ENCODE measurements around the gene ALDH3B2.

DNA sequence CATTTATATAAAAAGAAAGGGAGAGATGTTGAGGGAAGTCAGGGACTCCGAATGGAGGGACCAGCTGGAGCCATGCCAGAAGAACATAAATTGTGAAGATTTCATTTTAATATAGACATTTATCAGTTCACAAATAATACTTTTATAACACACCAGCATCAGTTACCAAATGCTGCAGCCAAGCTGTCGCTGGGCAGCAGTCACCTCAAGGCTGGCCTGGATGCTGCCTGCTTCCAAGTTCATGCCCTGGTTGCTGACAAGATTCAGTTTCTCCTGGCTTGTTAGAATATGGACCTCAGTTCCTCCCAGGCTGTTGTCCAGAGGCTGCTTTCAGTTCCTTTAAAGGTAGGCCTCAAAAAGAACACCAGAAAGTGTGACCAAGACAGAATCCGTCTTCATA lies 30.8 kb upstream of the ALDH3B2 start:
- TF ChIP-seq REST (IDR thresholded peaks at IDR 0.05; ENCODE audit: insufficient replicate concordance, low read depth) (no peak), CTCF (IDR thresholded peaks at IDR 0.05; ENCODE audit: insufficient read depth, low read length) (no peak)
